GM10266 (cell line): ENCODE results near the gene SLU7.

Experiments used
- DNase-seq: peaks from one replicate; pipeline ENCODE4 v3.0.0; 2012; ENCODE audit errors: extremely low spot score
- CTCF ChIP-seq: IDR thresholded peaks from 2 replicates; pipeline ENCODE4 v1.5.1; 2012; ENCODE audit warnings: mild to moderate bottlenecking, low read depth; ENCODE audit not compliant: control insufficient read depth, insufficient read depth; ENCODE audit errors: missing control alignments

The SLU7 gene

GRCh38 chr5:160377651-160378050 is 41.2 kb downstream of the SLU7 start:
- no peak for DNase-seq
- no peak for TF ChIP-seq CTCF

- TF ChIP-seq CTCF: no peak
- DNase-seq: no peak
Observed at GRCh38 chr5:160376416-160376815, 42.5 kb downstream of the SLU7 start.

DNA sequence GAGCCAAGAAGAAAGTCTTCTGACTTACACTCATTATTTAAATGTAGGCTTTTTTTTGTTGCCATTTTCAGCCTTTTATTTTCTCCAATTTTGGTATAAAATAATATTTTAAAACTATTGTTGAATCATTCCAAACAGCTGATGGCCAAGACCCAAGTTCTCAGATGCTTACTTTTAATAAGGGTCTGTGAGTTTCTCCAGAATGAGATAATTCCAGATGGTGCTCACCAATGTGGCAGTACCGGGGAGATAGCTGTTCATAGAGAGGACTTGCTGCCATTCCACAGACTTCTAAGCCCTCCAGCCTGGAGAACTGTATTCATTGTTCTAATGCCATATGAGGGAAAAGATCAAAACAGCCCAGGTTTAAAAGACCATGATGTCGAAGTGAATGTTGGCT is 43.2 kb downstream of the SLU7 start:
- DNase-seq: no peak
- TF ChIP-seq CTCF: no peak

DNA sequence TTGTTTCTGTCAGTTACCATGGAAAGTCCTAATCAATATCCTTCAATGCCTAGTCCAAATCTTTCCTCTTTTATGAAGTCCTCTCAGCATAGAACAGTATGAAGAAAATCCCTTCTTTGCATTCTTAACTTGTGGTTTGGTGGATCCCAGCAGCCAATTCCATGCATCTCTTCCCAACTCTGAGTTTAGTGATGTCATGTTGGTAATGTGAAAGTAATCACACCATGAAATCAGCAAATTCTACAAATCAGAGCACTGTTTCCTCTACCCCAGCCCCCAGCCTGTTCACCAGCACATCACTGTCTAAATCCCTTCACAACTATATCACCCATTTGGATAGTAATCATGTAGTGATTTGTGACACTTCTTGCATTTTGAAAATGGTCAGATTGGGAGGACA is 43.7 kb downstream of the SLU7 start:
- no peak for DNase-seq
- TF ChIP-seq CTCF: no peak

DNA sequence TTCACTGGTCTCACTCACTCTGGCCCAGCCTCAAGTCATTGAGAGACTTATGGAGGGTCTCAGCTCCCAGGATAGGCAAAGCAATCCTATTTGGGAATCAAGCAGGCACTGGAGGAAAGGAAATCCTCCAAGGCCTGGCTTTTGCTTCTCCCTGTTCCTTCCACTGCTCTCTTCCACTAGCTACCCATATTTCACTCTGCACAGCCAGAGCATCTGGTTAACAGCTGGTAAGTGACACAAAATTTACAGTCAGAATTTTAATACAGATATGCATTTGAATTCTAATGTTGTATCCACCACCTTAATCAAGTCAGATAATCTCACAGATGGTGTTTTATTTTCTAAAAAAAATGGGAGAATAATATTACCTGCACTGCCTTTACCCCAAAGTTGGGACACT is 47.6 kb downstream of the SLU7 start:
- no peak for DNase-seq
- TF ChIP-seq CTCF: no peak

GRCh38 chr5:160370713-160371034 is 48.2 kb downstream of the SLU7 start:
- no peak for DNase-seq
- no peak for TF ChIP-seq CTCF

DNA sequence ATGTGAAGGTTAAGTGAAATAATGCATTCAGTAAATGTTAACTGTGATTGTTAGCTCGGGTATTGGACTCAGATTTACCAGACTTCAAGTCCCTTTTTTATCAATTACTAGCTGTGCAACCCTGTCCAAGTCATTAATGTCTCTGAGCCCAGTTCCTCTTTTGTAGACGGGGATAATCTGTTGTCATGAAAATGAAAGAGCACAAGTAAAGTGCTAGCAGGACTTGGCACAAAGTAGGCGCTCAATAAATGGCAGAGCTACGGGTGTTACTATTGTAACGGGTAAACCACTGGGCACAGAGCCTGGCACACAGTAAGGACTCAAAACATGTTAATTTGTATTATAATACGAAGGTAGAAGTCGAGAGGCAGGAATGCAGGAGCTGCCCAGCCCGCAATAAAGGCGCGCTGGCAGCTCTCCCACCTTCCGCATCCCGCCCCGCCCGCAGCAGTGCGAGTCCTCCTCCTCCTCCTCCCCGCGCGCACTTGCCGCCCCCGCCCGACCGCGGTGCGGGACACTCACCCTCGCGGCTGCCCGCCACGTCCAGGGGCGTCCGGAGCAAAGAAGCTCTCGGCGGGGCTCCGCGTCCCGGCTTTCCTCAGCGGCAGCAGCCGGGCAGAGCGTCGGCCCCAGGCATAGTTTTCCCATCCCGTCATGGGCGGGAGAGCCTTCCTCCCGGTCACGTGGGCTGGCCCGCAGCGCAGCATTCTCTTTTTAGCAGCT is 48.7 kb downstream of the SLU7 start, which contains the start of gene C1QTNF2:
C1QTNF2 (minus strand) TSS at position 637 of the 723 bp plus-strand sequence. CDS start 15,615 bp downstream, outside the sequence.
- DNase-seq: no peak
- TF ChIP-seq CTCF: no peak
